ENCODE data around the gene OXSM. TPM values are rescaled to one million over a fixed set of nuclear protein-coding genes. Genes with fewer than 3 reads are reported as not detected.

OXSM gene
- 10 to 100 TPM in 2 of 3 donors, 1 to 10 TPM in 1; 6.2 to 12.6 (median 10.3) TPM for polyA plus RNA-seq

- Mint-ChIP-seq H3K4me3 (peak within 1 kb of the TSS; percentile 93 to 99 (median 98)), H3K36me3 (peaks cover 0 to 4% (median 4%) of the 10 kb centered on the region in 3 donors), H3K27ac (peak within 1 kb of the TSS; percentile 95 to 100 (median 98)), H3K9me3 (no peaks in the 10 kb centered on the region), H3K4me1 (peaks cover 30 to 46% of the 10 kb centered on the region in 2 donors), H3K27me3 (ENCODE audit: low read depth in 3 of 3) (peaks cover 4 to 10% (median 5%) of the 10 kb centered on the region in 3 donors)
- DNase-seq, result peak; percentile 86 to 90 (median 89)
These were observed at the start of gene OXSM for GRCh38 chr3:25789596-25790556. OXSM (plus strand) TSS chr3:25790090; CDS start chr3:25791021, 931 bp downstream.

GRCh38 chr3:25744470-25744869, 45.4 kb upstream of the OXSM start:
- H3K4me1 Mint-ChIP-seq, result peaks cover 3 to 31% of the 10 kb centered on the region in 2 donors
- H3K27me3 Mint-ChIP-seq (ENCODE audit: low read depth in 3 of 3), result no peaks in the 10 kb centered on the region
- peaks cover 12 to 46% (median 26%) of the 10 kb centered on the region in 3 donors for H3K36me3 Mint-ChIP-seq
- DNase-seq, result no peak
- H3K9me3 Mint-ChIP-seq, result no peaks in the 10 kb centered on the region
- H3K27ac Mint-ChIP-seq, result peak overlapping the region in 2 of 6 donors; percentile 6 to 55
- H3K4me3 Mint-ChIP-seq, result no peak overlapping the region

GRCh38 chr3:25747033-25747432, 42.9 kb upstream of the OXSM start:
- no peak overlapping the region for H3K27ac Mint-ChIP-seq
- peaks cover 24 to 57% (median 36%) of the 10 kb centered on the region in 3 donors for H3K36me3 Mint-ChIP-seq
- no peaks in the 10 kb centered on the region for H3K9me3 Mint-ChIP-seq
- DNase-seq, result no peak
- peaks cover 5 to 34% of the 10 kb centered on the region in 2 donors for H3K4me1 Mint-ChIP-seq
- H3K27me3 Mint-ChIP-seq (ENCODE audit: low read depth in 3 of 3), result no peaks in the 10 kb centered on the region
- no peak overlapping the region for H3K4me3 Mint-ChIP-seq

GRCh38 chr3:25748189-25748588, 41.7 kb upstream of the OXSM start:
- no peaks in the 10 kb centered on the region for H3K9me3 Mint-ChIP-seq
- H3K4me1 Mint-ChIP-seq, result peaks cover 3 to 22% of the 10 kb centered on the region in 2 donors
- H3K27ac Mint-ChIP-seq, result no peak overlapping the region
- H3K4me3 Mint-ChIP-seq, result no peak overlapping the region
- peaks cover 27 to 51% (median 36%) of the 10 kb centered on the region in 3 donors for H3K36me3 Mint-ChIP-seq
- H3K27me3 Mint-ChIP-seq (ENCODE audit: low read depth in 3 of 3), result no peaks in the 10 kb centered on the region
- DNase-seq, result no peak

GRCh38 chr3:25749031-25749581, 40.8 kb upstream of the OXSM start:
- Mint-ChIP-seq H3K36me3 (peaks cover 27 to 43% (median 32%) of the 10 kb centered on the region in 3 donors), H3K27me3 (ENCODE audit: low read depth in 3 of 3) (no peaks in the 10 kb centered on the region), H3K4me3 (no peak overlapping the region), H3K27ac (peak overlapping the region in 1 of 6 donors; percentile 22), H3K9me3 (no peaks in the 10 kb centered on the region), H3K4me1 (peaks cover 2 to 21% of the 10 kb centered on the region in 2 donors)
- DNase-seq, result no peak

GRCh38 chr3:25751048-25751447, 38.8 kb upstream of the OXSM start:
- H3K27ac Mint-ChIP-seq, result peak overlapping the region in 1 of 6 donors; percentile 29

GRCh38 chr3:25751725-25752124, 38.2 kb upstream of the OXSM start:
- H3K27me3 Mint-ChIP-seq (ENCODE audit: low read depth in 3 of 3), result peaks cover 0 to 2% (median 0%) of the 10 kb centered on the region in 3 donors
- peaks cover 22 to 28% (median 26%) of the 10 kb centered on the region in 3 donors for H3K36me3 Mint-ChIP-seq
- no peaks in the 10 kb centered on the region for H3K9me3 Mint-ChIP-seq
- no peak overlapping the region for H3K4me3 Mint-ChIP-seq
- H3K4me1 Mint-ChIP-seq, result peaks cover 3 to 35% of the 10 kb centered on the region in 2 donors
- no peak for DNase-seq
- H3K27ac Mint-ChIP-seq, result peak overlapping the region in 3 of 6 donors; percentile 9 to 72 (median 67)

More at GRCh38 chr3:25751048-25751447, 38.8 kb upstream of the OXSM start:
- peaks cover 3 to 28% of the 10 kb centered on the region in 2 donors for H3K4me1 Mint-ChIP-seq
- peaks cover 0 to 1% (median 0%) of the 10 kb centered on the region in 3 donors for H3K27me3 Mint-ChIP-seq (ENCODE audit: low read depth in 3 of 3)
- no peak for DNase-seq
- peaks cover 24 to 28% (median 26%) of the 10 kb centered on the region in 3 donors for H3K36me3 Mint-ChIP-seq
- H3K9me3 Mint-ChIP-seq, result no peaks in the 10 kb centered on the region
- no peak overlapping the region for H3K4me3 Mint-ChIP-seq

- no peak for DNase-seq
- Mint-ChIP-seq H3K36me3 (peaks cover 6 to 21% (median 10%) of the 10 kb centered on the region in 3 donors), H3K27me3 (ENCODE audit: low read depth in 3 of 3) (peaks cover 0 to 3% (median under 1%) of the 10 kb centered on the region in 3 donors), H3K4me1 (peaks cover 24 to 63% of the 10 kb centered on the region in 2 donors), H3K27ac (peak overlapping the region in 3 of 6 donors; percentile 50 to 78 (median 63)), H3K4me3 (no peak overlapping the region), H3K9me3 (no peaks in the 10 kb centered on the region)
These were observed 21.0 kb upstream of the OXSM start for GRCh38 chr3:25768851-25769250.

GRCh38 chr3:25775936-25776335, 14.0 kb upstream of the OXSM start:
- H3K27me3 Mint-ChIP-seq (ENCODE audit: low read depth in 3 of 3), result peaks cover 0 to 2% (median 2%) of the 10 kb centered on the region in 3 donors
- no peak overlapping the region for H3K27ac Mint-ChIP-seq
- H3K9me3 Mint-ChIP-seq, result no peaks in the 10 kb centered on the region
- peaks cover 23 to 63% of the 10 kb centered on the region in 2 donors for H3K4me1 Mint-ChIP-seq
- H3K4me3 Mint-ChIP-seq, result no peak overlapping the region
- no peak for DNase-seq
- peaks cover 37 to 50% (median 43%) of the 10 kb centered on the region in 3 donors for H3K36me3 Mint-ChIP-seq

- H3K9me3 Mint-ChIP-seq, result no peaks in the 10 kb centered on the region
- DNase-seq, result no peak
- no peak overlapping the region for H3K27ac Mint-ChIP-seq
- peaks cover 0 to 19% (median 0%) of the 10 kb centered on the region in 3 donors for H3K27me3 Mint-ChIP-seq (ENCODE audit: low read depth in 3 of 3)
- H3K4me3 Mint-ChIP-seq, result peak overlapping the region in 1 of 5 donors; percentile 21
- H3K4me1 Mint-ChIP-seq, result peaks cover 39 to 59% of the 10 kb centered on the region in 2 donors
- peaks cover 16 to 19% (median 17%) of the 10 kb centered on the region in 3 donors for H3K36me3 Mint-ChIP-seq
These were observed 9.3 kb upstream of the OXSM start for GRCh38 chr3:25780618-25781017.

- Mint-ChIP-seq H3K27me3 (ENCODE audit: low read depth in 3 of 3) (peaks cover 0 to 19% (median 0%) of the 10 kb centered on the region in 3 donors), H3K27ac (peak overlapping the region; percentile 18 to 93 (median 86)), H3K4me1 (peaks cover 39 to 59% of the 10 kb centered on the region in 2 donors), H3K4me3 (peak overlapping the region; percentile 89 to 95 (median 92)), H3K36me3 (peaks cover 13 to 17% (median 16%) of the 10 kb centered on the region in 3 donors), H3K9me3 (no peaks in the 10 kb centered on the region)
- no peak for DNase-seq
These were observed 8.6 kb upstream of the OXSM start for GRCh38 chr3:25781145-25781757.

GRCh38 chr3:25781758-25782594, 7.9 kb upstream of the OXSM start:
- Mint-ChIP-seq H3K4me1 (peaks cover 39 to 59% of the 10 kb centered on the region in 2 donors), H3K9me3 (no peaks in the 10 kb centered on the region), H3K27ac (peak overlapping the region; percentile 85 to 93 (median 90)), H3K4me3 (peak overlapping the region; percentile 89 to 95 (median 92)), H3K36me3 (peaks cover 6 to 11% (median 8%) of the 10 kb centered on the region in 3 donors), H3K27me3 (ENCODE audit: low read depth in 3 of 3) (peaks cover 0 to 18% (median 0%) of the 10 kb centered on the region in 3 donors)
- no peak for DNase-seq
